Measurements from ENCODE around the gene SLC30A3.
"Not testable (repeated sequence)": the region's sequence is repeated elsewhere in the genome, so short reads cannot be mapped to it uniquely, and the experiment has no call there.

The SLC30A3 gene

GRCh38 chr2:27306573-27307286, 43.9 kb upstream of the SLC30A3 start:
- H3K4me3 ChIP-seq (ENCODE audit: control insufficient read depth, low read depth, low read length), result no peak overlapping the region
- DNase-seq (ENCODE audit: low read depth), result no peak
- no peak for TF ChIP-seq CTCF (IDR thresholded peaks at IDR 0.05; ENCODE audit: control insufficient read depth, insufficient read depth, low read depth, low read length, missing control alignments)

- no peak overlapping the region for H3K4me3 ChIP-seq (ENCODE audit: control insufficient read depth, low read depth, low read length)
- no peak for TF ChIP-seq CTCF (IDR thresholded peaks at IDR 0.05; ENCODE audit: control insufficient read depth, insufficient read depth, low read depth, low read length, missing control alignments)
- DNase-seq (ENCODE audit: low read depth), result no peak
These were observed 43.3 kb upstream of the SLC30A3 start for GRCh38 chr2:27306136-27306535.

DNA sequence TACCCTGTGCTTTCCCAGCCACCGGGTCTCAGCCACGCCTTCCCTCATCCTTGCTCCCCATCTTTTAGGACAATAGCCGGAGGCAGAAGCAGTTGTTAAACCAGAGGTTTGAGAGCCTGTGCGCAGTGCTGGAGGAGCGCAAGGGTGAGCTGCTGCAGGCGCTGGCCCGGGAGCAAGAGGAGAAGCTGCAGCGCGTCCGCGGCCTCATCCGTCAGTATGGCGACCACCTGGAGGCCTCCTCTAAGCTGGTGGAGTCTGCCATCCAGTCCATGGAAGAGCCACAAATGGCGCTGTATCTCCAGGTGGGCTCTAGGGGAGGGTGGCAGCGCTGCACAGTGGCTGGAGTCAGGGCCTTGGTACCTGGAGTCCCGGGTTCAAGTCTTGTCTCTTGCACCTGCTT, 42.7 kb upstream of the SLC30A3 start:
- TF ChIP-seq CTCF (IDR thresholded peaks at IDR 0.05; ENCODE audit: control insufficient read depth, insufficient read depth, low read depth, low read length, missing control alignments), result no peak
- DNase-seq (ENCODE audit: low read depth), result no peak
- H3K4me3 ChIP-seq (ENCODE audit: control insufficient read depth, low read depth, low read length), result no peak overlapping the region

DNA sequence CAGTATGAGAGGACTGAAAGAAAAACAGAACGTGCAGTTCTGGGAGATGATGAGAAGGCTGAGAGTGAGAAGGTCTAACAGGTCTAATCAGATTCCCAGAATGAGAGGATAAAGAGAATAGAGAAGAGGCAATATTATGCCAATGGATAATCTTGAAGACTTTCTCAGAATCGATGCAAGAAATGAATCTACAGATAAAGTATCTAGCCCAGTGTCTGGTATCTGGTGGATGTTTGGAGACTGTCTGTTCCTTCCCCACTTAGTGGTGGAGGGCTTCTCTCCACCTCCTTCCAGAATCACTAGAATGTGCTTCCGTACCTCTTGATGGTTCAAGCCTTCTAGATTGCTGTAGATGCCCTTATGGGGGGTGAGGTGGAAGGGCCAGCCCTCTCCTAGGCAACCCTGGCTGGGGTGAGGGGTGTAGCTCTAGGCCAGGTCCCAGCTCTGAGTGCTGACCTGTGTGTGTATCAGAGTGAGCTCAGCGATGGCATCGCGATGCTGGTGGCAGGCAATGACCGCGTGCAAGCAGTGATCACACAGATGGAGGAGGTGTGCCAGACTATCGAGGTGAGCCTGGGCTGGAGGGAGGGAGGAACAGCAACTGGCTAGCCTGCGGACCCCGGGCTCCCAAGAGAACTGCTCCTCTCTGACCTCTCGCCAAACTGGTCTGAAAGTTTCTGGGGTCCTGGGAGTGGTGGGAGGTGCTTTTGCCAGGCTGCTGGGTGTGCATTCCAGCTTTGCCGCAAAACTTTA, 41.8 kb upstream of the SLC30A3 start:
- DNase-seq (ENCODE audit: low read depth), result no peak
- TF ChIP-seq CTCF (IDR thresholded peaks at IDR 0.05; ENCODE audit: control insufficient read depth, insufficient read depth, low read depth, low read length, missing control alignments), result no peak
- no peak overlapping the region for H3K4me3 ChIP-seq (ENCODE audit: control insufficient read depth, low read depth, low read length)

DNA sequence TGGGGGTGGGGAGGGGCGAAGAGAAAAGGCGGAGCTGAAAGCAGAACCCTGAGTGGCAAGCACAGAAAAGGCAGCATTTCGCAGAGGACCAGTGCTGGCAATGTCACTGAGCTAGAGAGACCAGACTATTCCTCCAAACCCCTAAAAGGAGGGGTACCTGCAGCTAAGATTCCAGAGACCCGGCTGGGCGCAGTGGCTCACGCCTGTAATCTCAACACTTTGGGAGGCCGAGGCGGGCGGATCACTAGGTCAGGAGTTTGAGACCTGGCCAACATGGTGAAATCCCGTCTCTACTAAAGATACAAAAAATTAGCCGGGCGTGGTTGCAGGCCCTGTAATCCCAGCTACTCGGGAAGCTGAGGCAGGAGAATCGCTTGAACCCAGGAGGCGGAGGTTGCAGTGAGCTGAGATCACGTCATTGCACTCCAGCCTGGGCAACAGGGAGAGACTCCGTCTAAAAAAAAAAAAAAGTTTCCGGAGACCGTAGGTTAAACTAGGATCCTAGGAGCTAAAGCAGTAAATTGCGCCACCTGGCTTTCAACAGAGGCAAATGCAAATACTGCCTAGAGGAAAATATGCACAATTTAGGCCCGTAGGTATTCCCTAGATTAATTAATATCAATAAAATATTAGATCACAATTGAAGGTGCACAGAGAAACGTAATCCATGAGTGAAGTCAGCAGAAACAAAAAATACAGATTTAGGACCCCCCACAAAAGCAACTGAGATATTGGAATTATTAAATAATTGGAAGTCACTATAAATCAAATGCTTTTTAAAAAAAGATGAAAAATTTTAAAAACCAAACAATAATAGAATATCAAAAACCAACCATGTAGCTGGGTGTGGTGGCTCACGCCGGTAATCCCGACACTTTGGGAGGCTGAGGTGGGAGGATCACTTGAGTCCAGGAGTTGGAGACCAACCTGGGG, 40.5 kb upstream of the SLC30A3 start:
- DNase-seq (ENCODE audit: low read depth), result no peak
- peak; percentile 78 for TF ChIP-seq CTCF (IDR thresholded peaks at IDR 0.05; ENCODE audit: control insufficient read depth, insufficient read depth, low read depth, low read length, missing control alignments)
- no peak overlapping the region for H3K4me3 ChIP-seq (ENCODE audit: control insufficient read depth, low read depth, low read length)

DNA sequence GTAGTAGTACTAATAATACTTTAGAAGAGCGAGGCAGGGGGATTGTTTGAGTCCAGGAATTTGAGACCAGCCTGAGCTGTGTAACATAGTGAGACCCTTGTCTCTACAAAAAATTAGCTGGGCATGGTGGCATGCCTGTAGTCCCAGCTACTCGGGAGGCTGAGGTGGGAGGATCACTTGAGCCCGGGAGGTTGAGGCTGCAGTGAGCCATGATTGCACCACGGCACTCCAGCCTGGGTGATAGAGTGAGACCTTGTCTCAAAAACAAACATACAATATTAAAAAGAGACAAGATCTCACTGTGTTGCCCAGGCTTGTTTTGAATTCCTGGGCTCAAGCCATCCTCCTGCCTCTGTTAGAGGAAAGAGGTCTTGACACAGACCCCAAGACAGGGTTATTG, 37.8 kb upstream of the SLC30A3 start:
- H3K4me3 ChIP-seq (ENCODE audit: control insufficient read depth, low read depth, low read length); DNase-seq (ENCODE audit: low read depth): not testable (repeated sequence)
